Naive thymus-derived CD4-positive, alpha-beta T cell (primary cell): ENCODE data around the gene LRRC8E. TPM values are rescaled to one million over a fixed set of nuclear protein-coding genes. Genes with fewer than 3 reads are reported as not detected.
"Not testable (repeated sequence)": the region's sequence is repeated elsewhere in the genome, so short reads cannot be mapped to it uniquely, and the experiment has no call there.

Experiments used
- ATAC-seq: fragments of 150-1000 bp; cut with Tn5 transposase; 2 replicates; pipeline ENCODE4 v1.10.0; 2021; ENCODE audit warnings: mild to moderate bottlenecking, moderate library complexity
- CTCF ChIA-PET: fragments of 350-600 bp; sonication (Branson Sonifier 250); formaldehyde crosslinking; loops from one replicate; lab custom pipeline; 2021; ENCODE audit warnings: antibody characterized with exemption; lab: Charles Lee
- POLR2A ChIA-PET: fragments of 350-600 bp; sonication (Branson Sonifier 250); formaldehyde crosslinking; loops from one replicate; lab custom pipeline; 2021; ENCODE audit warnings: antibody characterized with exemption, inconsistent platforms; lab: Charles Lee
- DNase-seq, 9 donors: peaks; one replicate each; pipeline versions ENCODE4 v3.0.0 to v3.0.0-alpha.2; 2020 to 2022; ENCODE audit warnings: mixed read lengths in 1 of 9
- H3K27ac ChIP-seq: one replicate; pipeline ENCODE4 v1.7.0; 2013; ENCODE audit warnings: mild to moderate bottlenecking, low read depth, low read length, moderate library complexity
- H3K27me3 ChIP-seq, 2 donors: one replicate each; pipeline ENCODE4 v1.7.0; 2013; ENCODE audit warnings: low read length in 2 of 2, mild to moderate bottlenecking in 2 of 2, moderate library complexity in 2 of 2; ENCODE audit not compliant: control insufficient read depth in 2 of 2, insufficient read depth in 2 of 2
- H3K36me3 ChIP-seq, 3 experiments: 1 replicate in 2 of 3; 2 replicates in 1 of 3; pipeline ENCODE4 v1.7.0; 2013; ENCODE audit warnings: low read length in 3 of 3, mild to moderate bottlenecking in 3 of 3, moderate library complexity in 1 of 3; ENCODE audit not compliant: insufficient read depth in 3 of 3, control insufficient read depth in 2 of 3
- H3K4me1 ChIP-seq, 2 donors: one replicate each; pipeline ENCODE4 v1.7.0; 2013; ENCODE audit warnings: low read length in 2 of 2, mild to moderate bottlenecking in 2 of 2, moderate library complexity in 1 of 2; ENCODE audit not compliant: control insufficient read depth in 2 of 2, insufficient read depth in 2 of 2
- H3K4me3 ChIP-seq: 2 replicates; pipeline ENCODE4 v1.7.0; 2013; ENCODE audit warnings: mild to moderate bottlenecking, low read length
- H3K9me3 ChIP-seq, 3 experiments: 1 replicate in 2 of 3; 2 replicates in 1 of 3; pipeline ENCODE4 v1.7.0; 2013; ENCODE audit warnings: low read length in 3 of 3; ENCODE audit not compliant: control insufficient read depth in 2 of 3
- H3K27ac Mint-ChIP-seq, 9 donors: one replicate each; pipeline ENCODE4 v1.8.0; 2020 to 2022; ENCODE audit warnings: mixed read lengths in 9 of 9, mild to moderate bottlenecking in 8 of 9, moderate library complexity in 5 of 9, inconsistent platforms in 2 of 9
- H3K27me3 Mint-ChIP-seq, 5 donors: one replicate each; pipeline ENCODE4 v1.8.0; 2021 to 2022; ENCODE audit warnings: mixed read lengths in 5 of 5, mild to moderate bottlenecking in 1 of 5
- H3K36me3 Mint-ChIP-seq, 5 donors: one replicate each; pipeline ENCODE4 v1.8.0; 2020 to 2022; ENCODE audit warnings: mixed read lengths in 5 of 5, mild to moderate bottlenecking in 3 of 5, inconsistent platforms in 1 of 5
- H3K4me1 Mint-ChIP-seq, 7 donors: one replicate each; pipeline ENCODE4 v1.8.0; 2020 to 2022; ENCODE audit warnings: mixed read lengths in 7 of 7, mild to moderate bottlenecking in 3 of 7, inconsistent platforms in 1 of 7
- H3K4me3 Mint-ChIP-seq, 10 donors: one replicate each; pipeline ENCODE4 v1.8.0; 2020 to 2022; ENCODE audit warnings: mild to moderate bottlenecking in 10 of 10, mixed read lengths in 10 of 10, moderate library complexity in 6 of 10, inconsistent platforms in 2 of 10
- H3K9me3 Mint-ChIP-seq, 11 donors: one replicate each; pipeline ENCODE4 v1.8.0; 2020 to 2022; ENCODE audit warnings: mixed read lengths in 11 of 11, mild to moderate bottlenecking in 4 of 11, inconsistent platforms in 1 of 11, moderate library complexity in 1 of 11
- intact Hi-C, 2 donors: fragments of 100-400 bp; cut with micrococcal nuclease; formaldehyde crosslinking; loops; one replicate each; pipeline ENCODE4 v1.15.1; 2023
- polyA plus RNA-seq, 2 donors: library from polyadenylated mRNA; unstranded; fragments of 300-500 nt; fragmentation: Illumina TruSeq; gene quantifications; one replicate each; pipeline ENCODE4 v1.2.3, GENCODE V29; 2021
- total RNA-seq, 6 experiments: library from RNA in 5 of 6; stranded (reverse) in 5 of 6; gene quantifications; 1 replicate in 5 of 6; 2 replicates in 1 of 6; pipeline ENCODE4 v1.2.3 and lab custom pipeline; 2021 to 2026

LRRC8E gene
- total and polyA plus RNA-seq, 7 experiments from 2014 or later, result 0.24 to 0.53 TPM; not detected in 5

DNA sequence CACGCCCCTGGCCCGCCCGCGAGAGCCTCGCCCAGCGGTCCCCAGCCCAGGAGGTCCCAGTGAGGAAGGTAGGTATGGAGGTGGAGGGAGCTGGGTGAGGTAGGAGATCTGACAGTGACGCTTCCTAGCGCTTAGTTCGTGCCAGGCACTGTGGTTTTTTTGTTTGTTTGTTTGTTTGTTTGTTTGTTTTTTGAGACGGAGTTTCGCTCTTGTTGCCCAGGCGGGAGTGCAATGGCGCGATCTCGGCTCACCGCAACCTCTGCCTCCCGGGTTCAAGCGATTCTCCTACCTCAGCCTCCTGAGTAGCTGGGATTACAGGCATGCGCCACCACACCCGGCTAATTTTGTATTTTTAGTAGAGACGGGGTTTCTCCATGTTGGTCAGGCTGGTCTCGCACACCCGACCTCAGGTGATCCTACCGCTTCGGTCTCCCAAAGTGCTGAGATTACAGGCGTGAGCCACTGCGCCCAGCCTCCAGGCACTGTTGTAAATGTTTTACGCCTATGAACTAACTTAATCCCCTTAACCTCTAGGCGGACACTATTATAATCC is 29.8 kb downstream of the LRRC8E start:
- Histone ChIP-seq H3K36me3 (peaks cover 0 to 16% (median 6%) of the 10 kb centered on the region in 3 experiments), H3K27me3 (peaks cover 3 to 20% of the 10 kb centered on the region in 2 donors), H3K4me1 (peaks cover 25 to 34% of the 10 kb centered on the region in 2 donors)
- Mint-ChIP-seq H3K4me1 (peaks cover 13 to 48% (median 35%) of the 10 kb centered on the region in 7 donors), H3K36me3 (peaks cover 0 to 13% (median 0%) of the 10 kb centered on the region in 5 donors), H3K4me3 (peak overlapping the region; percentile 39 to 77 (median 63)), H3K27me3 (peaks cover 12 to 33% (median 14%) of the 10 kb centered on the region in 5 donors), H3K27ac (peak overlapping the region in 1 of 9 donors; percentile 53)
- ChIA-PET POLR2A (interaction anchor here (0.7 to 5.7 kb wide), 3 partner anchors 14 to 25 kb away, joined by 3 to 38 read pairs (median 35); partner anchors contain the start of genes MAP2K7 and TIMM44), CTCF (interaction anchor here (0.7 to 1.8 kb wide), 6 partner anchors 10 to 90 kb away, joined by 3 to 11 read pairs (median 3); partner anchors contain the start of genes MAP2K7 and TIMM44)
- not testable (repeated sequence) for H3K9me3 ChIP-seq, H3K4me3 ChIP-seq, H3K9me3 Mint-ChIP-seq, DNase-seq, ATAC-seq, H3K27ac ChIP-seq
- intact Hi-C loops, result loop anchor here in 1 of 2 donors (10.0 kb wide), 1 partner anchor 1803 kb away; the partner anchor contains the start of gene RFX2

GRCh38 chr19:7918615-7919421 is 30.5 kb downstream of the LRRC8E start:
- peaks cover 12 to 33% (median 14%) of the 10 kb centered on the region in 5 donors for H3K27me3 Mint-ChIP-seq
- DNase-seq, result no peak
- H3K36me3 Mint-ChIP-seq, result peaks cover 0 to 13% (median 0%) of the 10 kb centered on the region in 5 donors
- H3K36me3 ChIP-seq, result peaks cover 0 to 18% (median 6%) of the 10 kb centered on the region in 3 experiments
- peaks cover 25 to 34% of the 10 kb centered on the region in 2 donors for H3K4me1 ChIP-seq
- peaks cover 0 to 5% (median 0%) of the 10 kb centered on the region in 11 donors for H3K9me3 Mint-ChIP-seq
- H3K4me3 Mint-ChIP-seq, result peak overlapping the region; percentile 42 to 97 (median 94)
- H3K4me3 ChIP-seq, result no peak overlapping the region
- no peak overlapping the region for H3K27ac ChIP-seq
- H3K9me3 ChIP-seq, result no peaks in the 10 kb centered on the region
- intact Hi-C loops, result loop anchor here in 1 of 2 donors (10.0 kb wide), 1 partner anchor 1804 kb away; the partner anchor contains the start of gene RFX2
- peak overlapping the region in 1 of 9 donors; percentile 91 for H3K27ac Mint-ChIP-seq
- peaks cover 15 to 48% (median 35%) of the 10 kb centered on the region in 7 donors for H3K4me1 Mint-ChIP-seq
- CTCF ChIA-PET, result interaction anchor here (0.7 to 2.8 kb wide), 5 partner anchors 15 to 90 kb away, joined by 3 to 14 read pairs (median 6); partner anchors contain the start of genes MAP2K7 and TIMM44
- H3K27me3 ChIP-seq, result peaks cover 3 to 20% of the 10 kb centered on the region in 2 donors
- POLR2A ChIA-PET, result interaction anchor here (1.0 to 5.7 kb wide), 5 partner anchors 11 to 57 kb away, joined by 5 to 38 read pairs (median 10); partner anchors contain the start of genes MAP2K7 and TIMM44
- ATAC-seq, result no peak

DNA sequence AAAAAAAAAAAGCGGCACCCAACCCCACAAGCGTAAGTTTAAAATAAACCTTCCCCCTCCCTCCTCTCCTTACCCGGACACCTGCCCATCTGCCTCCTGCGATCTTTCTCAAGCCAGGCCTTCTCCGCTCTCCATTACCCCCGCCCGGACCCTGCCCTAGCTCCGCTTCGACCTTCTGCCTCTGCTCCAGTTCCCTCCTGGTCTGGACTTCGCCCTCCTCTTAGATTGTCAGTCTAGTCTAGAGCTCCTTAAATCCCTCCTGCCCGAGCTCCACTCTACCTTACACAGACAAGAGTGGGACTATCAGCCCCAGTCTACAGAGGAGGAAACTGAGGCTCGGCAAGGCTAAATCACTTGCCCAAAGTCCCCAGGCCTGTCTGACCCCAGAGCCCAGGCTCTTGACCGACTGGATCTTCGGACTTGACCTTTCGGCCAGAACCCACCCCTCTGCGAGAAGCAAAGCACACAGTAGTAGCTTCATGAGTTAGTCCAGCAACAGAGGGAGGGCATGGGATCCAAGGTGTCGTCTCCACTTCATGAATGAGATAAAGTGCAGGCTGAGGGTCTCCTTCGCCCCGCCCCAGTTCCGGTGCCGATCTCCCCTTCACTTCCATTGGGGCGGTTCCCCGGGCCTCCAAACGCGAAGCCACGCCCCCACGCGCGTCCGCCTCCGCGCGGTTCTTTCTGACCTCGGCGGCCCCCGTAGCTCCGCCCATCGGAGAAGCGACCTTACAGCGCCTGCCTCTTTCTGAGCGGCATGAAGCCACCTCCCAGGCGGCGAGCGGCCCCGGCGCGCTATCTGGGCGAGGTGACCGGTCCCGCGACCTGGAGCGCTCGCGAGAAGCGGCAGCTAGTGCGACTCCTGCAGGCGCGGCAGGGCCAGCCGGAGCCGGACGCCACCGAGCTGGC is 31.6 kb downstream of the LRRC8E start, which contains the start of gene SNAPC2:
Gene SNAPC2, plus strand, starts transcription at position 729 of the 909 bp plus-strand sequence. Its CDS starts 29 bp downstream, at position 758.
- peaks cover 0 to 5% (median 0%) of the 10 kb centered on the region in 11 donors for H3K9me3 Mint-ChIP-seq
- peaks cover 15 to 52% (median 38%) of the 10 kb centered on the region in 7 donors for H3K4me1 Mint-ChIP-seq
- H3K4me1 ChIP-seq, result peaks cover 25 to 34% of the 10 kb centered on the region in 2 donors

DNA sequence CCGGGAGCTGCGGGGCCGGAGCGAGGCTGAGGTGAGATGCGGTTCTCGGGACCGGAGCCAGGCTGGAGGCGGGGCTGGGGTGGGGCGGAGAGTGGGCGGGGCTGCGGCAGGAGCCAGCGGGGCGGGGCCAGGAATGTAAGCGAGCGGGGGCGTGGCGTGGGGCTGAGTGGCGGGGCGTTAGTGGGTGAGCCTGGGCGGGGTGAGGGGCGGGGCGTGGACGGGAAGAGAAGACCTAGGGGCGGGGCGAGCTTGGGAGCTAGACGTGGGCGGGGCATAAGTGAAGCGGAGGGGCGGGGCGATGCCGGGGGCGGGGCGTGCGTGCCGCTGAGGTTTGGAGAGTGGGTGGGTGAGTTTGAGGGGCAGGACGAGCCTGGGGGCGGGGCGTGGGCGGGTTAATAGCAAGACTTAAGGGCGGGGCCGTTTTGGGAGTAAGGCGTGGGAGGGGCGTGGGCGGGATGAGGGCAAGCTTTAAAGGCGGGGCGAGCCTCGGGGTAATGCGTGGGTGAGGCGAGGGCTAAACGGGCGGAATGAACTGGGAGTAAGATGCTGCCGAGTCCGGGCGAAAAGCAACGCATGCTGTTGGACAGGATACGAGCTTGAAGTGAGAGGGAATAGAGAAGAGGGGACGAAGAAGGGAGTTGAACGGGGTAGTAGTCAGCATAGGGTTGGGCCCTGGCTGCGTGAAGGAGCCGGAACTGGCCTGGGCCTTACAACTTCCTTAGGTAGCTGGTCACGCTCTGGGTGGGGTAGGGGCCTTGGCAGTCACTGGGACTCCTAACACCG is 32.4 kb downstream of the LRRC8E start:
- Mint-ChIP-seq H3K36me3 (peaks cover 0 to 11% (median 0%) of the 10 kb centered on the region in 5 donors), H3K9me3 (peaks cover 0 to 3% (median 0%) of the 10 kb centered on the region in 11 donors), H3K4me1 (peaks cover 15 to 49% (median 36%) of the 10 kb centered on the region in 7 donors), H3K27ac (peak overlapping the region; percentile 76 to 97 (median 92)), H3K27me3 (peaks cover 8 to 25% (median 12%) of the 10 kb centered on the region in 5 donors), H3K4me3 (peak overlapping the region; percentile 88 to 97 (median 94))
- H3K27ac ChIP-seq, result peak overlapping the region; percentile 75
- ATAC-seq (peak; percentile 90), DNase-seq (peak; percentile 93 to 99 (median 96))
- ChIA-PET CTCF (interaction anchor here (0.6 to 2.8 kb wide), 7 partner anchors 10 to 346 kb away, joined by 3 to 14 read pairs (median 8); partner anchors contain the start of genes MAP2K7 and TIMM44), POLR2A (interaction anchor here (0.8 to 5.7 kb wide), 15 partner anchors 9 to 469 kb away, joined by 3 to 38 read pairs (median 6); partner anchors contain the start of genes MAP2K7, PET100, RAB11B and TIMM44)
- peaks cover 0 to 20% of the 10 kb centered on the region in 2 donors for H3K27me3 ChIP-seq
- no peaks in the 10 kb centered on the region for H3K9me3 ChIP-seq
- peak overlapping the region; percentile 86 for H3K4me3 ChIP-seq
- intact Hi-C loops, result loop anchor here (1.0 to 10.0 kb wide), 18 partner anchors 17 to 1897 kb away; partner anchors contain the start of genes MAP2K7 (in 2 of the 2), PET100 (in 2 of the 2), TIMM44 (in 2 of the 2) and XAB2 (in 2 of the 2)
- H3K36me3 ChIP-seq, result peaks cover 0 to 18% (median 6%) of the 10 kb centered on the region in 3 experiments
- peaks cover 24 to 34% of the 10 kb centered on the region in 2 donors for H3K4me1 ChIP-seq

More for the DNA sequence above, 31.6 kb downstream of the LRRC8E start, which contains the start of gene SNAPC2:
- Mint-ChIP-seq H3K36me3 (peaks cover 0 to 13% (median 0%) of the 10 kb centered on the region in 5 donors), H3K27me3 (peaks cover 12 to 33% (median 14%) of the 10 kb centered on the region in 5 donors), H3K27ac (peak within 1 kb of the TSS; percentile 76 to 97 (median 92)), H3K4me3 (peak within 1 kb of the TSS; percentile 88 to 97 (median 94))
- ChIA-PET CTCF (interaction anchor here (1.1 to 2.8 kb wide), 5 partner anchors 12 to 51 kb away, joined by 3 to 14 read pairs (median 8); partner anchors contain the start of genes MAP2K7 and TIMM44), POLR2A (interaction anchor here (0.8 to 5.7 kb wide), 12 partner anchors 8 to 470 kb away, joined by 3 to 38 read pairs (median 6); partner anchors contain the start of genes MAP2K7, RAB11B and TIMM44)
- peaks cover 3 to 20% of the 10 kb centered on the region in 2 donors for H3K27me3 ChIP-seq
- ATAC-seq (peak; percentile 71), DNase-seq (peak; percentile 95 to 99 (median 98))
- H3K36me3 ChIP-seq, result peaks cover 0 to 18% (median 6%) of the 10 kb centered on the region in 3 experiments
- H3K4me3 ChIP-seq, result peak within 1 kb of the TSS; percentile 86
- intact Hi-C loops, result loop anchor here (1.0 to 10.0 kb wide), 19 partner anchors 17 to 1897 kb away; partner anchors contain the start of genes MAP2K7 (in 2 of the 2), PET100 (in 2 of the 2), RFX2 (in 2 of the 2) and TIMM44 (in 2 of the 2)
- no peaks in the 10 kb centered on the region for H3K9me3 ChIP-seq
- peak within 1 kb of the TSS; percentile 75 for H3K27ac ChIP-seq
